K562 (cell line): ENCODE data around the gene CHSY1. TPM values are rescaled to one million over a fixed set of nuclear protein-coding genes. Genes with fewer than 3 reads are reported as not detected.

Experiments used
- CHD1 ChIP-seq: fragments of 200-600 bp; sonication (generic); IDR thresholded peaks from one replicate; pipeline ENCODE4 v1.6.1; 2012; ENCODE audit warnings: mild to moderate bottlenecking, moderate library complexity, low read length, inconsistent platforms
- E2F8 ChIP-seq: fragments of 450-650 bp; IDR thresholded peaks from 2 replicates; pipeline ENCODE4 v1.7.1; 2018; ENCODE audit warnings: mild to moderate bottlenecking, low read depth; ENCODE audit not compliant: partially characterized antibody
- MECOM ChIP-seq: fragments of 250-450 bp; sonication (Bioruptor Pico); IDR thresholded peaks from 2 replicates; pipeline ENCODE4 v1.8.0; 2022; ENCODE audit warnings: inconsistent platforms
- PHF20 ChIP-seq: fragments of 450-650 bp; IDR thresholded peaks from 2 replicates; pipeline ENCODE4 v1.6.1; 2018; ENCODE audit not compliant: partially characterized antibody
- POLR2A ChIP-seq: fragments of 450-650 bp; conservative IDR thresholded peaks from 2 replicates; pipeline ENCODE4 v1.6.1; 2016
- TRIM24 ChIP-seq, 2 experiments: fragments of 450-650 bp; IDR thresholded peaks; 2 replicates each; pipeline ENCODE4 v1.6.1; 2016
- U2AF2 ChIP-seq: fragments of 200-400 bp; formaldehyde crosslinking; optimal IDR thresholded peaks from 2 replicates; pipeline ENCODE3; 2017; ENCODE audit warnings: low read depth, mild to moderate bottlenecking, low read length
- ZFP30 ChIP-seq: fragments of 250-450 bp; sonication (Bioruptor Pico); IDR thresholded peaks from 2 replicates; pipeline ENCODE4 v1.8.0; 2022; ENCODE audit warnings: moderate library complexity, mild to moderate bottlenecking, inconsistent platforms, borderline replicate concordance
- ZNF398 ChIP-seq: fragments of 250-450 bp; sonication (Bioruptor Pico); IDR thresholded peaks from 2 replicates; pipeline ENCODE4 v1.8.0; 2021; ENCODE audit warnings: moderate library complexity, mild to moderate bottlenecking, inconsistent platforms
- ZNF717 ChIP-seq: fragments of 250-450 bp; sonication (Bioruptor Pico); IDR thresholded peaks from 2 replicates; pipeline ENCODE4 v1.5.0; 2021
- polyA plus RNA-seq, 8 experiments: library from polyadenylated mRNA; depleted of rRNA in 4 of 8; stranded (reverse) in 5 of 8; unstranded in 3 of 8; fragments of >200 nt; fragmentation: Nextera tagmentation in 2 of 8; fragmentation: Illumina TruSeq in 1 of 8; extraction: Ambion mirVana in 2 of 8; extraction: Trizol in 1 of 8; gene quantifications; 2 replicates each; pipeline versions ENCODE4 v1.2.1 to v1.2.3, GENCODE V29; 2011 to 2014; ENCODE audit warnings: inconsistent platforms in 1 of 8, missing spikeins in 1 of 8
- total RNA-seq, 7 experiments: library from RNA; depleted of rRNA in 6 of 7; stranded (reverse); fragments of >200 nt in 6 of 7; fragmentation: Illumina TruSeq in 2 of 7; extraction: Trizol in 2 of 7; gene quantifications; 2 replicates each; pipeline versions ENCODE4 v1.2.1 to v1.2.3, GENCODE V29; 2011 to 2021; ENCODE audit warnings: low replicate concordance in 1 of 7
- TF ChIP-seq, protein P1 (sequence below), 2 experiments: fragments of 200-800 bp in 1 of 2; sonication (Bioruptor generic) in 1 of 2; sonication (generic) in 1 of 2; formaldehyde crosslinking in 1 of 2; IDR thresholded peaks in 1 of 2; conservative IDR thresholded peaks in 1 of 2; 2 replicates each; pipeline versions ENCODE4 v1.5.0 to v1.6.1; 2016 to 2020; ENCODE audit warnings: missing compliant biosample characterization in 1 of 2, missing genetic modification characterization in 1 of 2, missing genetic modification reagents in 1 of 2
- TF ChIP-seq, protein P2 (sequence below), 2 experiments: fragments of 450-650 bp; formaldehyde crosslinking in 1 of 2; IDR thresholded peaks; 2 replicates each; pipeline versions ENCODE4 v1.4.0 to v1.6.1; 2014 to 2020; ENCODE audit warnings: mild to moderate bottlenecking in 2 of 2, borderline replicate concordance in 1 of 2, low read depth in 1 of 2

Gene CHSY1
- total and polyA plus RNA-seq, 9 of the 15 experiments (the other 6 are each of a cell fraction or from before 2014, with no cell fraction given): 7.0 to 16.4 (median 13.4) TPM

GRCh38 chr15:101277038-101277822, 25.4 kb upstream of the CHSY1 start, which contains the start of gene SELENOS (continued):
- TF ChIP-seq E2F8: no peak
- TF ChIP-seq POLR2A: peak; percentile 73
- TF ChIP-seq, protein P1, sequence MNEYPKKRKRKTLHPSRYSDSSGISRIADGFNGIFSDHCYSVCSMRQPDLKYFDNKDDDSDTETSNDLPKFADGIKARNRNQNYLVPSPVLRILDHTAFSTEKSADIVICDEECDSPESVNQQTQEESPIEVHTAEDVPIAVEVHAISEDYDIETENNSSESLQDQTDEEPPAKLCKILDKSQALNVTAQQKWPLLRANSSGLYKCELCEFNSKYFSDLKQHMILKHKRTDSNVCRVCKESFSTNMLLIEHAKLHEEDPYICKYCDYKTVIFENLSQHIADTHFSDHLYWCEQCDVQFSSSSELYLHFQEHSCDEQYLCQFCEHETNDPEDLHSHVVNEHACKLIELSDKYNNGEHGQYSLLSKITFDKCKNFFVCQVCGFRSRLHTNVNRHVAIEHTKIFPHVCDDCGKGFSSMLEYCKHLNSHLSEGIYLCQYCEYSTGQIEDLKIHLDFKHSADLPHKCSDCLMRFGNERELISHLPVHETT (CRISPR knock-in tag; conservative IDR thresholded peaks at IDR 0.05 in 1 of 2, IDR thresholded peaks at IDR 0.05 in 1 of 2): peak in 1 of 2 experiments; percentile 89; a peak in 2 of 4 replicates
- TF ChIP-seq, protein P2, sequence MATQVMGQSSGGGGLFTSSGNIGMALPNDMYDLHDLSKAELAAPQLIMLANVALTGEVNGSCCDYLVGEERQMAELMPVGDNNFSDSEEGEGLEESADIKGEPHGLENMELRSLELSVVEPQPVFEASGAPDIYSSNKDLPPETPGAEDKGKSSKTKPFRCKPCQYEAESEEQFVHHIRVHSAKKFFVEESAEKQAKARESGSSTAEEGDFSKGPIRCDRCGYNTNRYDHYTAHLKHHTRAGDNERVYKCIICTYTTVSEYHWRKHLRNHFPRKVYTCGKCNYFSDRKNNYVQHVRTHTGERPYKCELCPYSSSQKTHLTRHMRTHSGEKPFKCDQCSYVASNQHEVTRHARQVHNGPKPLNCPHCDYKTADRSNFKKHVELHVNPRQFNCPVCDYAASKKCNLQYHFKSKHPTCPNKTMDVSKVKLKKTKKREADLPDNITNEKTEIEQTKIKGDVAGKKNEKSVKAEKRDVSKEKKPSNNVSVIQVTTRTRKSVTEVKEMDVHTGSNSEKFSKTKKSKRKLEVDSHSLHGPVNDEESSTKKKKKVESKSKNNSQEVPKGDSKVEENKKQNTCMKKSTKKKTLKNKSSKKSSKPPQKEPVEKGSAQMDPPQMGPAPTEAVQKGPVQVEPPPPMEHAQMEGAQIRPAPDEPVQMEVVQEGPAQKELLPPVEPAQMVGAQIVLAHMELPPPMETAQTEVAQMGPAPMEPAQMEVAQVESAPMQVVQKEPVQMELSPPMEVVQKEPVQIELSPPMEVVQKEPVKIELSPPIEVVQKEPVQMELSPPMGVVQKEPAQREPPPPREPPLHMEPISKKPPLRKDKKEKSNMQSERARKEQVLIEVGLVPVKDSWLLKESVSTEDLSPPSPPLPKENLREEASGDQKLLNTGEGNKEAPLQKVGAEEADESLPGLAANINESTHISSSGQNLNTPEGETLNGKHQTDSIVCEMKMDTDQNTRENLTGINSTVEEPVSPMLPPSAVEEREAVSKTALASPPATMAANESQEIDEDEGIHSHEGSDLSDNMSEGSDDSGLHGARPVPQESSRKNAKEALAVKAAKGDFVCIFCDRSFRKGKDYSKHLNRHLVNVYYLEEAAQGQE (IDR thresholded peaks at IDR 0.05; ENCODE audit: borderline replicate concordance): no peak
- TF ChIP-seq, protein P2 (CRISPR knock-in tag; IDR thresholded peaks at IDR 0.05; ENCODE audit: low read depth): peak; percentile 81; the same call in 1 of the 2 replicates
- no peak for TF ChIP-seq TRIM24 (IDR thresholded peaks at IDR 0.05)
- TF ChIP-seq ZNF398 (CRISPR knock-in tag): no peak
- TF ChIP-seq PHF20: peak; percentile 60
- no peak for TF ChIP-seq ZFP30 (CRISPR knock-in tag)
- TF ChIP-seq U2AF2: no peak
- TF ChIP-seq CHD1: peak; percentile 78
- TF ChIP-seq MECOM (CRISPR knock-in tag): no peak
- no peak for TF ChIP-seq ZNF717
